Colonic mucosa (tissue), 4 donors: Measurements from ENCODE around the gene KLF3. TPM values are rescaled to one million over a fixed set of nuclear protein-coding genes. Genes with fewer than 3 reads are reported as not detected.
A peak's percentile ranks its signal among the peaks of the same experiment; 100 is the strongest.

ENCODE experiments used
- DNase-seq: peaks from one replicate; pipeline ENCODE4 v3.0.0-alpha.2; 2020
- H3K27ac ChIP-seq: fragments of 200-600 bp; one replicate; pipeline ENCODE4 v1.8.0; 2021
- H3K27me3 ChIP-seq: fragments of 200-600 bp; one replicate; pipeline ENCODE4 v1.8.0; 2021
- H3K36me3 ChIP-seq: fragments of 200-600 bp; one replicate; pipeline ENCODE4 v1.8.0; 2021
- H3K4me1 ChIP-seq: fragments of 200-600 bp; one replicate; pipeline ENCODE4 v1.8.0; 2021; ENCODE audit warnings: mild to moderate bottlenecking
- H3K4me3 ChIP-seq: fragments of 200-600 bp; one replicate; pipeline ENCODE4 v1.8.0; 2021
- H3K9ac ChIP-seq, 2 donors: one replicate each; pipeline ENCODE4 v1.7.0; 2013; ENCODE audit warnings: control low read depth in 2 of 2, low read depth in 2 of 2, low read length in 2 of 2
- H3K9me3 ChIP-seq: fragments of 200-600 bp; one replicate; pipeline ENCODE4 v1.8.0; 2021
- CTCF ChIP-seq: fragments of 200-600 bp; IDR thresholded peaks from one replicate; pipeline ENCODE4 v1.8.0; 2022; ENCODE audit warnings: antibody characterized with exemption, mild to moderate bottlenecking
- intact Hi-C: fragments of 100-400 bp; cut with DNase I; formaldehyde crosslinking; loops from one replicate; pipeline ENCODE4 v1.14.1; 2022
- total RNA-seq, 2 donors: library from RNA; stranded (reverse); fragmentation: NEBNext Ultra II Directional in 1 of 2; extraction: Animal tissue kit (Norgen Biotek cat#: 25700) in 1 of 2; gene quantifications; one replicate each; pipeline ENCODE4 v1.2.1, GENCODE V29; 2021
- donor health status: healthy.
- donor health status: DM: no; HTN: no; CAD: no.
- donor health status: DM: no; HTN: no; CAD: no.

KLF3 gene
- total RNA-seq, 2 donors from 2014 or later, result 87.1 to 116 TPM

GRCh38 chr4:38656111-38656510 is 7.9 kb upstream of the KLF3 start:
- H3K27ac ChIP-seq, result no peak overlapping the region
- H3K27me3 ChIP-seq, result no peaks in the 10 kb centered on the region
- H3K4me3 ChIP-seq, result no peak overlapping the region
- H3K4me1 ChIP-seq, result no peaks in the 10 kb centered on the region
- H3K9me3 ChIP-seq, result no peaks in the 10 kb centered on the region
- TF ChIP-seq CTCF, result no peak
- no peaks in the 10 kb centered on the region for H3K36me3 ChIP-seq
- DNase-seq, result no peak
- no peak overlapping the region for H3K9ac ChIP-seq
- intact Hi-C loops, result no loop called here

GRCh38 chr4:38659346-38659745 is 4.7 kb upstream of the KLF3 start:
- H3K27ac ChIP-seq, result no peak overlapping the region
- intact Hi-C loops, result no loop called here
- H3K27me3 ChIP-seq, result no peaks in the 10 kb centered on the region
- H3K9me3 ChIP-seq, result no peaks in the 10 kb centered on the region
- H3K4me3 ChIP-seq, result no peak overlapping the region
- TF ChIP-seq CTCF, result no peak
- H3K9ac ChIP-seq, result no peak overlapping the region
- DNase-seq, result no peak
- no peaks in the 10 kb centered on the region for H3K36me3 ChIP-seq
- no peaks in the 10 kb centered on the region for H3K4me1 ChIP-seq

- no peaks in the 10 kb centered on the region for H3K36me3 ChIP-seq
- DNase-seq, result no peak
- H3K27ac ChIP-seq, result no peak overlapping the region
- H3K9me3 ChIP-seq, result no peaks in the 10 kb centered on the region
- no peak overlapping the region for H3K4me3 ChIP-seq
- no peaks in the 10 kb centered on the region for H3K4me1 ChIP-seq
- TF ChIP-seq CTCF, result no peak
- H3K9ac ChIP-seq, result no peak overlapping the region
- no peaks in the 10 kb centered on the region for H3K27me3 ChIP-seq
- intact Hi-C loops, result no loop called here
Measured at GRCh38 chr4:38660838-38661237, 3.2 kb upstream of the KLF3 start.

GRCh38 chr4:38661371-38661770 is 2.6 kb upstream of the KLF3 start:
- Histone ChIP-seq H3K27me3 (no peaks in the 10 kb centered on the region), H3K9me3 (no peaks in the 10 kb centered on the region), H3K9ac (no peak overlapping the region), H3K27ac (no peak overlapping the region), H3K36me3 (no peaks in the 10 kb centered on the region), H3K4me3 (no peak overlapping the region), H3K4me1 (no peaks in the 10 kb centered on the region)
- no peak for TF ChIP-seq CTCF
- no peak for DNase-seq
- intact Hi-C loops, result no loop called here

GRCh38 chr4:38662522-38663089 is 1.4 kb upstream of the KLF3 start:
- intact Hi-C loops, result no loop called here
- Histone ChIP-seq H3K4me3 (peak overlapping the region; percentile 53), H3K36me3 (no peaks in the 10 kb centered on the region), H3K27me3 (no peaks in the 10 kb centered on the region), H3K4me1 (no peaks in the 10 kb centered on the region), H3K27ac (peak overlapping the region; percentile 99), H3K9me3 (no peaks in the 10 kb centered on the region), H3K9ac (peak overlapping the region; percentile 89 to 91)
- no peak for TF ChIP-seq CTCF
- DNase-seq, result no peak
